Esophagus (tissue), 2 donors: ENCODE measurements around the gene KNG1. TPM values are rescaled to one million over a fixed set of nuclear protein-coding genes. Genes with fewer than 3 reads are reported as not detected.

Experiments
- H3K27ac ChIP-seq, 2 donors: one replicate each; pipeline ENCODE4 v1.5.1; 2013; ENCODE audit warnings: low read depth in 2 of 2, mild to moderate bottlenecking in 2 of 2, inconsistent platforms in 1 of 2, low read length in 1 of 2, moderate library complexity in 1 of 2
- H3K27me3 ChIP-seq, 2 donors: one replicate each; pipeline ENCODE4 v1.6.1; 2013; ENCODE audit warnings: low read length in 2 of 2, control low read depth in 1 of 2, mild to moderate bottlenecking in 1 of 2; ENCODE audit not compliant: insufficient read depth in 2 of 2, control insufficient read depth in 1 of 2
- H3K36me3 ChIP-seq, 2 donors: one replicate each; pipeline ENCODE4 v1.6.1; 2013; ENCODE audit warnings: low read length in 1 of 2; ENCODE audit not compliant: control insufficient read depth in 2 of 2, insufficient read depth in 2 of 2
- H3K4me1 ChIP-seq, 2 donors: one replicate each; pipeline ENCODE4 v1.6.1; 2013; ENCODE audit warnings: low read length in 1 of 2; ENCODE audit not compliant: control insufficient read depth in 2 of 2, insufficient read depth in 2 of 2
- H3K4me3 ChIP-seq, 2 donors: one replicate each; pipeline ENCODE4 v1.5.1; 2013; ENCODE audit warnings: low read length in 2 of 2, mild to moderate bottlenecking in 2 of 2, low read depth in 1 of 2, moderate library complexity in 1 of 2
- H3K9me3 ChIP-seq, 2 donors: one replicate each; pipeline ENCODE4 v1.6.1; 2013; ENCODE audit warnings: mild to moderate bottlenecking in 2 of 2, low read depth in 1 of 2, low read length in 1 of 2, moderate library complexity in 1 of 2; ENCODE audit not compliant: control insufficient read depth in 2 of 2, insufficient read depth in 1 of 2
- WGBS, 2 donors: extraction: QIAGEN DNeasy Blood & Tissue Kit; methylation state at CpG; one replicate each; pipeline ENCODE4 v1.1.7; 2013; 5-methylcytosine and 5-hydroxymethylcytosine counted together
- polyA plus RNA-seq, 2 donors: library from polyadenylated mRNA; stranded (reverse); fragments of 200-250 nt; gene quantifications; one replicate each; pipeline ENCODE4 v1.2.3, GENCODE V29; 2013
- donor health status: healthy with polysubstance abuse.
- donor health status: Bipolar disorder and iron deficiency.

Gene KNG1
- polyA plus RNA-seq, result not detected

GRCh38 chr3:186717039-186717457 lies at the start of gene KNG1:
KNG1 (plus strand) TSS chr3:186717359; CDS start chr3:186717543, 184 bp downstream.
- Histone ChIP-seq H3K27ac (no peak within 1 kb of the TSS), H3K4me1 (no peaks in the 10 kb centered on the region), H3K4me3 (no peak within 1 kb of the TSS), H3K27me3 (no peaks in the 10 kb centered on the region), H3K9me3 (no peaks in the 10 kb centered on the region), H3K36me3 (no peaks in the 10 kb centered on the region)
- WGBS, 2 donors, result 50 to 65% methylated on average over 3 of the region's 3 CpGs

- Histone ChIP-seq H3K9me3 (no peaks in the 10 kb centered on the region), H3K27ac (no peak overlapping the region), H3K4me1 (no peaks in the 10 kb centered on the region), H3K36me3 (no peaks in the 10 kb centered on the region), H3K27me3 (no peaks in the 10 kb centered on the region), H3K4me3 (no peak overlapping the region)
- WGBS, 2 donors, result 74 to 77% methylated on average over 6 of the region's 6 CpGs
Measured at GRCh38 chr3:186668426-186668825, 48.7 kb upstream of the KNG1 start.

- no peaks in the 10 kb centered on the region for H3K36me3 ChIP-seq
- H3K4me3 ChIP-seq, result no peak overlapping the region
- H3K27me3 ChIP-seq, result no peaks in the 10 kb centered on the region
- H3K27ac ChIP-seq, result no peak overlapping the region
- 77 to 78% methylated on average over 2 of the region's 2 CpGs for WGBS, 2 donors
- no peaks in the 10 kb centered on the region for H3K4me1 ChIP-seq
- H3K9me3 ChIP-seq, result no peaks in the 10 kb centered on the region
Measured at GRCh38 chr3:186669378-186670084, 47.6 kb upstream of the KNG1 start.

- no peak overlapping the region for H3K4me3 ChIP-seq
- no peak overlapping the region for H3K27ac ChIP-seq
- H3K36me3 ChIP-seq, result no peaks in the 10 kb centered on the region
- H3K4me1 ChIP-seq, result no peaks in the 10 kb centered on the region
- H3K9me3 ChIP-seq, result no peaks in the 10 kb centered on the region
- no peaks in the 10 kb centered on the region for H3K27me3 ChIP-seq
Measured at GRCh38 chr3:186670155-186670554, 47.0 kb upstream of the KNG1 start.

GRCh38 chr3:186671051-186671450 lies 46.1 kb upstream of the KNG1 start:
- Histone ChIP-seq H3K4me3 (no peak overlapping the region), H3K9me3 (no peaks in the 10 kb centered on the region), H3K4me1 (no peaks in the 10 kb centered on the region), H3K36me3 (no peaks in the 10 kb centered on the region), H3K27ac (no peak overlapping the region), H3K27me3 (no peaks in the 10 kb centered on the region)
- WGBS, 2 donors, result 91 to 92% methylated on average over 3 of the region's 3 CpGs

- Histone ChIP-seq H3K4me3 (no peak overlapping the region), H3K27me3 (no peaks in the 10 kb centered on the region), H3K9me3 (peaks cover 0 to 2% of the 10 kb centered on the region in 2 donors), H3K4me1 (peaks cover 0 to 2% of the 10 kb centered on the region in 2 donors), H3K27ac (no peak overlapping the region), H3K36me3 (no peaks in the 10 kb centered on the region)
Measured at GRCh38 chr3:186678604-186679003, 38.6 kb upstream of the KNG1 start.

GRCh38 chr3:186679151-186679550 lies 38.0 kb upstream of the KNG1 start:
- 57 to 61% methylated on average over 1 of the region's 1 CpG for WGBS, 2 donors
- Histone ChIP-seq H3K36me3 (no peaks in the 10 kb centered on the region), H3K9me3 (peaks cover 0 to 2% of the 10 kb centered on the region in 2 donors), H3K4me3 (no peak overlapping the region), H3K27me3 (no peaks in the 10 kb centered on the region), H3K27ac (no peak overlapping the region), H3K4me1 (peaks cover 0 to 2% of the 10 kb centered on the region in 2 donors)

- no peak overlapping the region for H3K27ac ChIP-seq
- WGBS, 2 donors, result 82 to 96% methylated on average over 1 of the region's 1 CpG
- H3K4me3 ChIP-seq, result no peak overlapping the region
- H3K9me3 ChIP-seq, result peaks cover 0 to 5% of the 10 kb centered on the region in 2 donors
- peaks cover 0 to 2% of the 10 kb centered on the region in 2 donors for H3K4me1 ChIP-seq
- H3K36me3 ChIP-seq, result no peaks in the 10 kb centered on the region
- H3K27me3 ChIP-seq, result no peaks in the 10 kb centered on the region
Measured at GRCh38 chr3:186680869-186681268, 36.3 kb upstream of the KNG1 start.

- WGBS, 2 donors, result 64 to 80% methylated on average over 3 of the region's 3 CpGs
- Histone ChIP-seq H3K27me3 (no peaks in the 10 kb centered on the region), H3K4me1 (peaks cover 0 to 2% of the 10 kb centered on the region in 2 donors), H3K4me3 (no peak overlapping the region), H3K9me3 (peaks cover 0 to 3% of the 10 kb centered on the region in 2 donors), H3K36me3 (no peaks in the 10 kb centered on the region), H3K27ac (no peak overlapping the region)
Measured at GRCh38 chr3:186682812-186683211, 34.3 kb upstream of the KNG1 start.

- peaks cover 0 to 2% of the 10 kb centered on the region in 2 donors for H3K4me1 ChIP-seq
- H3K27ac ChIP-seq, result no peak overlapping the region
- 39 to 51% methylated on average over 3 of the region's 3 CpGs for WGBS, 2 donors
- no peaks in the 10 kb centered on the region for H3K36me3 ChIP-seq
- no peaks in the 10 kb centered on the region for H3K27me3 ChIP-seq
- H3K9me3 ChIP-seq, result peaks cover 0 to 3% of the 10 kb centered on the region in 2 donors
- H3K4me3 ChIP-seq, result no peak overlapping the region
Measured at GRCh38 chr3:186683979-186684378, 33.2 kb upstream of the KNG1 start.
